ENCODE results near the gene FRY. TPM values are rescaled to one million over a fixed set of nuclear protein-coding genes. Genes with fewer than 3 reads are reported as not detected.

Gene FRY
- total RNA-seq, 1 experiment from 2014 or later, result 1.9 TPM

- in situ Hi-C loops (cut with HindIII; ENCODE audit: low pct_unique_long_range_greater_than_20kb, low sequenced_read_pairs), result no loop called here
- no peak for DNase-seq (ENCODE audit: low read depth)
Measured at GRCh38 chr13:32214071-32214470, 182.5 kb downstream of the FRY start.

DNA sequence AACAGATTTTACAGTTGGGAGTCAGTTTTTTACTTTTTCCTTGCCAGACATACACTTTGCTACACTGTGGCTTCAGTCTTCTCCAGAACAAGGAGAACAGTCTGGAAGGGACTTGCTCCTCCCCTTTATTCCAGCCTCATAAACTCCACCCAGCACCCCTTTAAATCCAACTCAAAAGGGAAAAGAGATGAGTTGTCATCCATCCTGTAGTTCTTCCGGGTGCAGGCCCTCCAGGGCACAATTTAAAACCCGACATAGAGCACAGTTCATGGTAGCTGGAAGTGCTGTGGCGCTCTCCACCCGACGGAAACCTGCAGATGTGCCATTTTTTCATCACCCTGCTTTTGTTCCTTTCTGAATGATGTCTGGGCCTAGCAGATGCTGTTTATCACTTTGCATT, 184.7 kb downstream of the FRY start:
- in situ Hi-C loops (cut with HindIII; ENCODE audit: low pct_unique_long_range_greater_than_20kb, low sequenced_read_pairs), result no loop called here

DNA sequence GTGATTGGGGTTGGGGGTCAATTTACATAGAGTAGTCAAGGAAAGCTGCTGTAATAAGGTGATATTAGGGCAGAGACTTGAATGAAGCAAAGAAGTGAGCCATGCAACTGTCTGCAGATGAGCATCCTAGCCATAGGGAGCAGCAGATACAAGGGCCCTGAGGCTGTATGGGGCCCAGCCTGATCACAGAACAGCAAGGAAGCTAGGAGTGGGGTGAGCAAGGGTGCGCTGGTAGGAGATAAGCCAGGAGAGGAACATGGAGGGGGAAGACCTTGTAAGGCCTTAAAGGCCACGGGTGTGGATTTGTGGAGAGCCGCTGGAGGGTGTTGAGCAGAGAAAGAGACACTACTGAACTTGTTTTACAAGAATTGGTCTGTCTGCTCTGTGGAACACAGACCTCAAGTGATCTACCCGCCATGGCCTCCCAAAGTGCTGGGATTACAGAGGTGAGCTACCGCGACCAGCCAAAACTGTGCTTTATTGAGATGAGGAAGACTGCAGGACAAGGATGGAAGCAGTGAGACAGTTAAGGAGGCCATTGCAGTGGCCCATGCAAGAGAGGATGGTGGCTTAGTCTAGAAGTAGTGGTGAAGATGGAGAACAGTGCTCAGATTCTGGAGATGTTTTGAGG, 190.6 kb downstream of the FRY start:
- no peak for DNase-seq (ENCODE audit: low read depth)
- in situ Hi-C loops (cut with HindIII; ENCODE audit: low pct_unique_long_range_greater_than_20kb, low sequenced_read_pairs), result no loop called here

More for the DNA sequence above, 184.7 kb downstream of the FRY start:
- DNase-seq (ENCODE audit: low read depth), result no peak

GRCh38 chr13:32224916-32225315, 193.3 kb downstream of the FRY start:
- DNase-seq (ENCODE audit: low read depth), result no peak
- in situ Hi-C loops (cut with HindIII; ENCODE audit: low pct_unique_long_range_greater_than_20kb, low sequenced_read_pairs), result no loop called here

DNA sequence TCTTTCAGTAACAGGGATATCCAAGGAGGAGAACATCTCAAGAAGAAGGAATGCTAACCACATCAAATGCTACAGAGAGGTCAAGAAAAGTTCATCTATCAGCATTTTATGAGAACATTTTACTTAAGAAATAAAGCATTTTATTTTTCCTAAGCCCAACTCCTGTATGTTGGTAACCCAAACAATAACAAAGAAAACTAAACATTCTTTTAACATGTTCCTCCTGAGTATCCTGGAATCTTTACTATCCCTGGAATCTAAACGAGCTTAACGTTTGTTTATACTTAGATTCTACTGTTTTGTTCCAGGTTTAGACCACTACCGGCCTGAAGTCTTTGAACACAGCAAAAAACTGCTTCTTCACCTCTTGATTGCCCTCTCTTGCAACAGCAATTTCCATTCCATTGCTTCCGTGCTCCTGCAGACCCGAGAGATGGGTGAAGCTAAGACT, 193.9 kb downstream of the FRY start:
- peak; percentile 30 for DNase-seq (ENCODE audit: low read depth)

GRCh38 chr13:32228330-32229041, 196.9 kb downstream of the FRY start:
- in situ Hi-C loops (cut with HindIII; ENCODE audit: low pct_unique_long_range_greater_than_20kb, low sequenced_read_pairs), result no loop called here
- peak; percentile 0 for DNase-seq (ENCODE audit: low read depth)

More for the DNA sequence above, 193.9 kb downstream of the FRY start:
- in situ Hi-C loops (cut with HindIII; ENCODE audit: low pct_unique_long_range_greater_than_20kb, low sequenced_read_pairs), result no loop called here

DNA sequence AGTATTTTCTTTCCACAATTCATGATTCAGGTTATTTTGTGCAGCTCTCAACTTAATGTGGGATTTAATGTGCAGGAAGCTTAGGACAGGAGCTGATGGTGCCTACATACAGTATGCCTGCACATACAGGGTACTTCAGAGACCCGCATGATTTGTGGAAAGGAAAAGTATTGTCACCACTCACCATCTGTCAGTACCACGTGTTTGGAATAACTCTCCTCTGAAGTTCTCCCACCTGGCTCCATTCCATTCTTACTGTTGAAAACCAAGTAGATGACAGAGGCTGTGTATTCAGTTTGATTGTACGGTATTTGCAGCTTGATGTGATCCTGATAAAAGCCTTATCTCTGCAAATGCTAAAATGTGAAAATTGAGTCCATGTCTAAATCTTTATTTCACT, 197.9 kb downstream of the FRY start:
- in situ Hi-C loops (cut with HindIII; ENCODE audit: low pct_unique_long_range_greater_than_20kb, low sequenced_read_pairs), result no loop called here
- no peak for DNase-seq (ENCODE audit: low read depth)

- in situ Hi-C loops (cut with HindIII; ENCODE audit: low pct_unique_long_range_greater_than_20kb, low sequenced_read_pairs), result no loop called here
- no peak for DNase-seq (ENCODE audit: low read depth)
Measured at GRCh38 chr13:32232263-32232662, 200.7 kb downstream of the FRY start.

DNA sequence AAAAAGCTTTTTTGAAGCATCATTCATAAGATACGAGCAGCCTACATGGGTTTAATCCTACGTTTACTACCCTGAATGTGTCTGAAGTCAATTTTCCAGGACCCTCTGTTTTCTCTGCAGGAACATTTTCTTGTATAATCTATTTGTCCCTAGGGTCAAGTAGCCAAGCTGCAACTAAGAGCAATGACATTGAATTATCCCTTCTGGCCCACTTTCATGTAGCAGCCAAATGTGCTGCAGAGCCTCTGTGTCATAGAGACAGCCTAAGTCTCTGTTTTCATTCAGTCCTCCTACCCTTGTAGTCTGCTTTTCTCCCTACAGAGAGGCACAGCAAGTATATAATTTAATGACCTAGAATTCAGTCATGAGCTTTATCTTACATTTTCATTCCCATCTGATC, 201.5 kb downstream of the FRY start:
- in situ Hi-C loops (cut with HindIII; ENCODE audit: low pct_unique_long_range_greater_than_20kb, low sequenced_read_pairs), result no loop called here
- no peak for DNase-seq (ENCODE audit: low read depth)

- in situ Hi-C loops (cut with HindIII; ENCODE audit: low pct_unique_long_range_greater_than_20kb, low sequenced_read_pairs), result no loop called here
- DNase-seq (ENCODE audit: low read depth), result no peak
Measured at GRCh38 chr13:32234914-32235313, 203.3 kb downstream of the FRY start.

DNA sequence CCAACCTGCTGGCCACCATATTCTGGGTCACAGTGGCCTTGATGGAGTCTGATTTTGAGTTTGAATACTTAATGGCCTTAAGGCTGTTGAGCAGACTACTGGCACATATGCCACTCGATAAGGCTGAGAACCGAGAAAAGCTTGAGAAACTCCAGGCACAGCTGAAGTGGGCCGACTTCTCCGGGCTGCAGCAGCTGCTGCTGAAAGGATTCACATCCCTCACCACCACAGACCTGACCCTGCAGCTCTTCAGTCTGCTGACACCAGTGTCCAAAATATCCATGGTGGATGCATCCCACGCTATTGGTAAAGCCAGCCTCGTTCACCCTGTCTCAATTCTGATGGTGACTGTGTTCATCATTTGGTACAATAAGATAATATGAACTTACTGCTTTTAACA, 206.1 kb downstream of the FRY start:
- in situ Hi-C loops (cut with HindIII; ENCODE audit: low pct_unique_long_range_greater_than_20kb, low sequenced_read_pairs), result no loop called here
- DNase-seq (ENCODE audit: low read depth), result no peak

DNA sequence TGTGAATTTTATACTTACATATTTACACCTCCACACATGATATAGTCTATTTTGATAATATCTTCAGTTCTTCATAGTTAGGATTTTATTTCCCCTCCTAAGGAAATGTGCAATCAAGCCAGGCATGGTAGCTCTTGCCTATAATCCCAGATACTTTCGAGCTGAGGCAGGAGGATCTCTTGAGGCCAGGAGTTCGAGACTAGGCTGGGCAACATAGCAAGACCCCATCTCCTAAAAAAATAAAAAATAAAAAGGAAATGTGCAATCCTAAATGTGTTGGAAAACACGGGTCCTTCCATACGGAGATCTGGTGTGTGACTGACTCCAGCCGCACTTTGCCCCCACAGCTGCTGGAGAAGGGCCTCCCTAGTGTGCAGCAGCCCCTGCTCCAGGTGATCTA, 212.1 kb downstream of the FRY start:
- no peak for DNase-seq (ENCODE audit: low read depth)
- in situ Hi-C loops (cut with HindIII; ENCODE audit: low pct_unique_long_range_greater_than_20kb, low sequenced_read_pairs), result no loop called here

DNA sequence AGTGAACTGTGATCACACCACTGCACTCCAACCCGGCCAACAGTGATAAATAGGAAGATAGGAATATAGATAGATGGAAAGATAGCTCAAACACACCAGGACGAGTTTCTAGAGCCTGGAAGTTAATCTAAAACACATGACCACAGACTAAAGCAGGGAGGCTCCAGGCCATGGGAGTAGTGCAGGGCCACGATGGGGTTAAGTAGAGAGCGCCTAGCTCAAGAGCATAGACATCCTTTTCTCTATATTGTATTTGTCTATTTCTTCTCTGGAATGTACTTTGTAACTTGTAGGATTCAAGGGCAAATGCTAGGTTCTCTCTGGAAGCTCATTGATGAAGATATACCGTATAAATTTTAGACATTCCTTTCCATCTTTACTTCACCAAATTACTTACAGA, 214.0 kb downstream of the FRY start:
- in situ Hi-C loops (cut with HindIII; ENCODE audit: low pct_unique_long_range_greater_than_20kb, low sequenced_read_pairs), result no loop called here
- DNase-seq (ENCODE audit: low read depth), result no peak

DNA sequence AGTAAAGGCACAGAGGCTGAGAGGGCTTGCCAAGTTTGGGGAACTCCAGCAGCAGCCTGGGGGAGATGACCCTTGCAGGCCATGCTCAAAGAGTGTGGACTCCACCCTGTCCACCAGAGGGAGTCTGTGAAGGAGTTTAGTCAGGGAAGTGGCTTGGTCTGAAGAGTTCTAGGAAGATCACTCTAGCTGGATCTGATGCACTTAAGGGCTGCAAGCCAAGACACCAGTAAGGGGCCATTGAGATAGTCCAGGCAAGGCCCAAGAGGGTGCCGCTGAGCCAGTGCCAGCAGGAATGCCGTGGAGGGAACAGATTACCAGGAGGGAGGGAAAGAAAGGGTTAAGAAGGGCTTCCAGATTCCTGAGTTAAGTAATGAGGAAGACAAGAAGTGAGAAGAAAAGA, 214.9 kb downstream of the FRY start:
- peak; percentile 26 for DNase-seq (ENCODE audit: low read depth)
- in situ Hi-C loops (cut with HindIII; ENCODE audit: low pct_unique_long_range_greater_than_20kb, low sequenced_read_pairs), result no loop called here

DNA sequence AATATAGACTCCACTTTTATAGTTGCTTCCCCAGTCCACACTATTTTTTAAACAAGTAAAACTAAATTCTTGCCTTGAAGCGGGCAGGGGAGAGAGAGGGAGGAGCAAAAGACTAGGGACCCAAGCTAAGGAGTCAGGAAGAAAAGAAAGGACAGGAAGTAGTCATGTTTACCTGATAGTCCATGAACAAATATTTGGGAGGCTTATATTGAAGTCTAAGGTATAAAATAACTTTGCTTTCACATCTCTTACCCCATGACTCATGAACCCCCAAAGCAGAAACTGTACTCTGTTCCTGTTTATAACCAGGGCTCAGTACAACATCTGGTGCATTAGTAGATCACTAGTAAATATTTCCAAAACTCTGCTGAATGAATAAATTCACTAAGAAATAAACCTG, 216.3 kb downstream of the FRY start:
- no peak for DNase-seq (ENCODE audit: low read depth)
- in situ Hi-C loops (cut with HindIII; ENCODE audit: low pct_unique_long_range_greater_than_20kb, low sequenced_read_pairs), result no loop called here

GRCh38 chr13:32248801-32249200, 217.2 kb downstream of the FRY start:
- in situ Hi-C loops (cut with HindIII; ENCODE audit: low pct_unique_long_range_greater_than_20kb, low sequenced_read_pairs), result no loop called here
- no peak for DNase-seq (ENCODE audit: low read depth)

- in situ Hi-C loops (cut with HindIII; ENCODE audit: low pct_unique_long_range_greater_than_20kb, low sequenced_read_pairs), result no loop called here
- no peak for DNase-seq (ENCODE audit: low read depth)
Measured at GRCh38 chr13:32252812-32253438, 221.4 kb downstream of the FRY start.

GRCh38 chr13:32253911-32254399, 222.4 kb downstream of the FRY start:
- DNase-seq (ENCODE audit: low read depth), result no peak
- in situ Hi-C loops (cut with HindIII; ENCODE audit: low pct_unique_long_range_greater_than_20kb, low sequenced_read_pairs), result no loop called here

- DNase-seq (ENCODE audit: low read depth), result no peak
- in situ Hi-C loops (cut with HindIII; ENCODE audit: low pct_unique_long_range_greater_than_20kb, low sequenced_read_pairs), result no loop called here
Measured at GRCh38 chr13:32254416-32254815, 222.8 kb downstream of the FRY start.
